Loucy (cell line): ENCODE data around the gene GTPBP8.

Source experiments
- H2AFZ ChIP-seq: fragments of 200-600 bp; sonication (generic); 2 replicates; pipeline ENCODE4 v1.6.0; 2016; ENCODE audit warnings: antibody characterized with exemption, mild to moderate bottlenecking, low read length, moderate library complexity
- H3F3A ChIP-seq: fragments of 200-600 bp; 2 replicates; pipeline ENCODE4 v1.6.0; 2016; ENCODE audit warnings: antibody characterized with exemption, low read depth, mild to moderate bottlenecking
- H3K27me3 ChIP-seq: fragments of 200-600 bp; sonication (generic); 2 replicates; pipeline ENCODE4 v1.6.1; 2014; ENCODE audit warnings: low read length, mild to moderate bottlenecking; ENCODE audit not compliant: insufficient read depth, poor library complexity, severe bottlenecking
- H3K36me3 ChIP-seq: fragments of 200-600 bp; sonication (generic); 2 replicates; pipeline ENCODE4 v1.6.1; 2016; ENCODE audit warnings: low read length; ENCODE audit not compliant: insufficient read depth
- H3K4me1 ChIP-seq: fragments of 200-600 bp; sonication (generic); 2 replicates; pipeline ENCODE4 v1.5.1; 2014; ENCODE audit warnings: low read length, mild to moderate bottlenecking; ENCODE audit not compliant: insufficient read depth, poor library complexity, severe bottlenecking
- H3K4me2 ChIP-seq: fragments of 200-600 bp; sonication (generic); 2 replicates; pipeline ENCODE4 v1.6.0; 2014; ENCODE audit warnings: antibody characterized with exemption, low read length, low read depth, mild to moderate bottlenecking; ENCODE audit not compliant: poor library complexity, severe bottlenecking
- H3K4me3 ChIP-seq: fragments of 200-600 bp; sonication (generic); 2 replicates; pipeline ENCODE4 v1.5.1; 2014; ENCODE audit warnings: low read length, mild to moderate bottlenecking, mixed read lengths; ENCODE audit not compliant: poor library complexity, severe bottlenecking
- H3K79me2 ChIP-seq: fragments of 200-600 bp; sonication (generic); 2 replicates; pipeline ENCODE4 v1.6.1; 2014; ENCODE audit warnings: low read length; ENCODE audit not compliant: insufficient read depth
- H3K9ac ChIP-seq: fragments of 200-600 bp; sonication (generic); 2 replicates; pipeline ENCODE4 v1.6.0; 2014; ENCODE audit warnings: mild to moderate bottlenecking, low read depth, low read length, moderate library complexity; ENCODE audit not compliant: poor library complexity, severe bottlenecking
- H3K9me2 ChIP-seq: fragments of 200-600 bp; sonication (generic); replicated peaks from 2 replicates; pipeline ENCODE4 v1.6.1; 2016; ENCODE audit warnings: low read depth, low read length, mixed read lengths
- H3K9me3 ChIP-seq: fragments of 200-600 bp; sonication (generic); 2 replicates; pipeline ENCODE4 v1.6.1; 2014; ENCODE audit warnings: mild to moderate bottlenecking, antibody characterized with exemption, low read length, low read depth; ENCODE audit not compliant: insufficient read depth
- H4K20me1 ChIP-seq: fragments of 200-600 bp; sonication (generic); 2 replicates; pipeline ENCODE4 v1.6.0; 2014; ENCODE audit warnings: antibody characterized with exemption, low read length, mild to moderate bottlenecking; ENCODE audit not compliant: insufficient read depth, poor library complexity, severe bottlenecking
- CTCF ChIP-seq: fragments of 200-600 bp; sonication (generic); conservative IDR thresholded peaks from 2 replicates; pipeline ENCODE4 v1.5.1; 2014; ENCODE audit warnings: mild to moderate bottlenecking, antibody characterized with exemption, low read length
- EZH2phosphoT487 ChIP-seq: fragments of 200-600 bp; IDR thresholded peaks from 2 replicates; pipeline ENCODE4 v1.6.1; 2018; ENCODE audit warnings: antibody characterized with exemption, mild to moderate bottlenecking, moderate library complexity, borderline replicate concordance

The GTPBP8 gene

GRCh38 chr3:112972158-112972557 lies 18.6 kb upstream of the GTPBP8 start:
- no peaks in the 10 kb centered on the region for H4K20me1 ChIP-seq
- peak; percentile 33; the same call in 1 of the 2 replicates for TF ChIP-seq CTCF
- no peak for TF ChIP-seq EZH2phosphoT487
- H3K27me3 ChIP-seq: no peaks in the 10 kb centered on the region
- H3K9me3 ChIP-seq: no peaks in the 10 kb centered on the region
- no peaks in the 10 kb centered on the region for H3K79me2 ChIP-seq
- H3K4me1 ChIP-seq: peaks cover 16% of the 10 kb centered on the region
- H2AFZ ChIP-seq: no peak overlapping the region
- no peaks in the 10 kb centered on the region for H3K9me2 ChIP-seq
- H3K36me3 ChIP-seq: no peaks in the 10 kb centered on the region
- no peak overlapping the region for H3K4me3 ChIP-seq
- no peak overlapping the region for H3K4me2 ChIP-seq
- H3F3A ChIP-seq: no peaks in the 10 kb centered on the region
- no peak overlapping the region for H3K9ac ChIP-seq

DNA sequence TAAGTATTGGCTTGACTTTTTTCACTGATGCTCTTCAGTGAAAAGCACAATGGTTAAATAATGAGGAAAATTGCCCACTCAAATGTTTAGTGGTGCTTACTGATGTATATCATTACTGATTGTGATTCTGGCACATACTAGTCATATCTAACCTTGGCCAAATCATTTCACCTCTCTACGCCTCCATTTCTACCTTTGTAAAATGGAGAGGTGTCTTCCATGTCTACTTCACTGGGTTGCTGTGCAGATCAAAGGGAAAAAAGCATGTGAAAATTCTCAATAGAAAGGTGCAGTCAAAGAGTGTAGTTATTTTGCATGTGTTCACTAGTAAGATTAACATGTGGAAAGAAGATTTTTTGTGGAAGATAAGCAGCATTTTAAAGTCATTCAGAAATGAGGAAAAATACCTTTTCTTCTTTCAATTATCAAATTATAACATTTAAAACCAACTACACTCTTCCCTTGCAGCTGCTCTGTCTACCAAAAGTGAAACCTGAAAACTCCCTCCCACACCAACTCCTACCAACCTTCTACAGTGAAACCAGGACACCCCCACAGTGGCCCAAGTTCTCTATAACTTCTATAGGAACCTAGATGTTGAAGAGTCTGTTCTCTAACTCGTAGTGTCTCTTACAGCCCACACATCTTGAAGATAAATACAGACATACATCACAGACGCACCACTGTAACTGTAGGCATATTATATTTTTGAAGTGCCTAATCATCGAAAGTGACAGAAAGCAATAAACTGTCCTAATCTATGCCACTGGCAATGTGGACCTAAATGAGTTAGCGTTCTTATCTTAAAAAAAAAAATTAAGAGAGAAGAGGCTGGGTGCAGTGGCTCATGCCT lies 17.2 kb upstream of the GTPBP8 start:
- Histone ChIP-seq H3K9me2 (no peaks in the 10 kb centered on the region), H3K36me3 (no peaks in the 10 kb centered on the region), H3K9ac (no peak overlapping the region), H3K4me2 (peak overlapping the region; percentile 4), H3K27me3 (no peaks in the 10 kb centered on the region), H2AFZ (peak overlapping the region; percentile 30; the same call in 1 of the 2 replicates), H3K79me2 (no peaks in the 10 kb centered on the region), H3K4me1 (peaks cover 18% of the 10 kb centered on the region), H3K4me3 (no peak overlapping the region), H4K20me1 (no peaks in the 10 kb centered on the region), H3F3A (no peaks in the 10 kb centered on the region), H3K9me3 (no peaks in the 10 kb centered on the region)
- no peak for TF ChIP-seq EZH2phosphoT487
- no peak for TF ChIP-seq CTCF

GRCh38 chr3:112974178-112974517 lies 16.6 kb upstream of the GTPBP8 start:
- no peaks in the 10 kb centered on the region for H3K9me3 ChIP-seq
- H3K27me3 ChIP-seq: no peaks in the 10 kb centered on the region
- H3F3A ChIP-seq: no peaks in the 10 kb centered on the region
- H4K20me1 ChIP-seq: no peaks in the 10 kb centered on the region
- TF ChIP-seq EZH2phosphoT487 (no peak), CTCF (no peak)
- no peak overlapping the region for H3K9ac ChIP-seq
- H3K36me3 ChIP-seq: no peaks in the 10 kb centered on the region
- H3K4me3 ChIP-seq: no peak overlapping the region
- no peaks in the 10 kb centered on the region for H3K9me2 ChIP-seq
- H3K4me1 ChIP-seq: peaks cover 18% of the 10 kb centered on the region
- no peaks in the 10 kb centered on the region for H3K79me2 ChIP-seq
- H2AFZ ChIP-seq: no peak overlapping the region
- H3K4me2 ChIP-seq: no peak overlapping the region
